ENCODE measurements around the gene USH1C. TPM values are rescaled to one million over a fixed set of nuclear protein-coding genes. Genes with fewer than 3 reads are reported as not detected.

The USH1C gene
- total RNA-seq, 4 donors from 2014 or later = 1.1 TPM; not detected in 3

GRCh38 chr11:17511571-17511970, 32.6 kb downstream of the USH1C start:
- Histone ChIP-seq H3K27ac (no peak overlapping the region), H3K4me3 (no peak overlapping the region), H3K9me3 (no peaks in the 10 kb centered on the region), H3K4me1 (peaks cover 0 to 17% (median 7%) of the 10 kb centered on the region in 3 donors), H3K36me3 (no peaks in the 10 kb centered on the region), H3K27me3 (no peaks in the 10 kb centered on the region)
- 14 to 30% methylated on average over 2 of the region's 3 CpGs for WGBS, 2 donors (ENCODE audit: low coverage in 1 of 2)
- no peak for TF ChIP-seq CTCF (IDR thresholded peaks at IDR 0.05)
- TF ChIP-seq POLR2A (IDR thresholded peaks at IDR 0.05) = no peak
- no peak for TF ChIP-seq EP300 (IDR thresholded peaks at IDR 0.05)
- TF ChIP-seq POLR2AphosphoS5 (IDR thresholded peaks at IDR 0.05) = no peak
- no peak for ATAC-seq

- 62 to 83% methylated on average over 2 to 3 of the region's 4 CpGs for WGBS, 2 donors (ENCODE audit: low coverage in 1 of 2)
- TF ChIP-seq POLR2AphosphoS5 (IDR thresholded peaks at IDR 0.05) (no peak), EP300 (IDR thresholded peaks at IDR 0.05) (no peak)
These were observed 33.6 kb downstream of the USH1C start for GRCh38 chr11:17510507-17511206.

DNA sequence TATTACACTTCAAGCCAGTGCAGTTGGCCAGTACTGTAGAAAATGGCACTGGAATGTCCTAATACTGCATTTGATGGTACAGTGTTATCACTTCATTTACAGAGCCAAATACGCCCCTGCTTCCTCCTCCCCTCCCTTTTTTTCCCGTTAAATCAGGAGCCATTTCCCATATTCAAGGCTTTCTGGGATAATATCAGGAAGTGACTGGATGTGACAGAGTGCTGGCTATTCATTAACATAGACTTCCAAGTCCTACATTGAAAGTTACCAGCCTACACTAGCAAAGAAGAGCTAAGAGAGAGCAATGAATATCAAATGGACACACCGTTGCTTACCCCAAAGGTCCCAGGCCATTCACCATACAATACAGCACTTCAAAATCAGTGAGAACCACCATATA, 35.4 kb downstream of the USH1C start:
- TF ChIP-seq CTCF (IDR thresholded peaks at IDR 0.05) = no peak
- no peak for TF ChIP-seq POLR2AphosphoS5 (IDR thresholded peaks at IDR 0.05)
- no peak for TF ChIP-seq POLR2A (IDR thresholded peaks at IDR 0.05)
- no peak for TF ChIP-seq EP300 (IDR thresholded peaks at IDR 0.05)
- no peak overlapping the region for H3K27ac ChIP-seq
- H3K4me1 ChIP-seq = peaks cover 0 to 23% (median 7%) of the 10 kb centered on the region in 3 donors
- no peak overlapping the region for H3K4me3 ChIP-seq
- ATAC-seq = peak; percentile 15
- 21% methylated on average over 2 of the region's 3 CpGs; no CpG with 5 or more reads in 1 of the 2 donors for WGBS, 2 donors (ENCODE audit: low coverage in 1 of 2)
- H3K27me3 ChIP-seq = no peaks in the 10 kb centered on the region
- no peaks in the 10 kb centered on the region for H3K9me3 ChIP-seq
- H3K36me3 ChIP-seq = no peaks in the 10 kb centered on the region

More at GRCh38 chr11:17510507-17511206, 33.6 kb downstream of the USH1C start:
- Histone ChIP-seq H3K4me3 (no peak overlapping the region), H3K9me3 (no peaks in the 10 kb centered on the region), H3K27ac (no peak overlapping the region), H3K4me1 (peaks cover 0 to 17% (median 7%) of the 10 kb centered on the region in 3 donors), H3K27me3 (no peaks in the 10 kb centered on the region), H3K36me3 (no peaks in the 10 kb centered on the region)
- ATAC-seq = no peak

DNA sequence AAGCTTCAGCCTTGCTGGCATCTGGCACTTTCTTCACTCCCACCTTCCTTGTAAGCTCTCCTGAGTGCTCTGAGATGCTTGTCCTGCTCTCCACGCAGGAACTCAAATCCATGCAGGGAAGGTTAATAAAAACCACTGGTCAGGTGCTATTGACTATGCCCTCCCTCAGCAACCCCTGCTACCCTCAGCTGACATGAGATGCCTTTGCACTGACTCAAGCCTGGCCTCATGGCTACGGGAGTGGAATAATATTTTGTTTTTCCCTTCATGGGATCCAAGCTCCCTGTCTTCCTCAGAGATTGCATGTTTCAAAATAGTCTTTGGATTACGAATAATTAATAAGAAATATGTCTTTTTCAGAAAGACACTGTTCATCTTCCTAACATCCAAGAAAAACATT, 35.9 kb downstream of the USH1C start:
- Histone ChIP-seq H3K9me3 (no peaks in the 10 kb centered on the region), H3K4me1 (peaks cover 0 to 23% (median 7%) of the 10 kb centered on the region in 3 donors), H3K36me3 (no peaks in the 10 kb centered on the region), H3K27me3 (no peaks in the 10 kb centered on the region), H3K27ac (peak overlapping the region in 1 of 4 donors; percentile 59), H3K4me3 (no peak overlapping the region)
- ATAC-seq = peak; percentile 42
- TF ChIP-seq POLR2A (IDR thresholded peaks at IDR 0.05) = no peak
- no peak for TF ChIP-seq POLR2AphosphoS5 (IDR thresholded peaks at IDR 0.05)
- TF ChIP-seq CTCF (IDR thresholded peaks at IDR 0.05) = no peak
- no peak for TF ChIP-seq EP300 (IDR thresholded peaks at IDR 0.05)
- WGBS, 2 donors (ENCODE audit: low coverage in 1 of 2) = 28 to 29% methylated on average over 2 to 3 of the region's 3 CpGs

DNA sequence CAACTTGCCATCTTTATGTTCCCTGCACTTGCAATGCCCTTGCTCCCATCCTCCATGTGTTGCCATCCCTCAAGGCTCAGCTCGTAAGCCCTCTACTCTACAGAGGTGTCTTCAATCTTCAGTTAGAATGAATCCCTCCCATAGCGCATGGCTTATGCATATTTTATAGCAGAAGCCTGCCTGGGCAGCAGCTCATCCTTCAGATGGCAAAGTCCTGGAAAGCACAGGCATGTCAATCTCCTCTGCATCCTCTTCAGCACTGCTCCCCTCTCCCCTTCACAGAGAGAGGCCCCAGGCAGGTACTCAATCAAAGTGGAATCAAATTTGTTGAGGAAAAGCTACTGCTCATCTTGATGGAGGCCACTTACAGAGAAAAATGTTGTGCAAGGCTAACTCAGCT, 36.4 kb downstream of the USH1C start:
- ATAC-seq = no peak
- WGBS, 2 donors (ENCODE audit: low coverage in 1 of 2) = 86 to 89% methylated on average over 2 of the region's 2 CpGs
- Histone ChIP-seq H3K4me1 (peaks cover 0 to 23% (median 7%) of the 10 kb centered on the region in 3 donors), H3K36me3 (no peaks in the 10 kb centered on the region), H3K9me3 (no peaks in the 10 kb centered on the region), H3K27ac (peak overlapping the region in 1 of 4 donors; percentile 59), H3K27me3 (no peaks in the 10 kb centered on the region), H3K4me3 (no peak overlapping the region)
- no peak for TF ChIP-seq POLR2AphosphoS5 (IDR thresholded peaks at IDR 0.05)
- no peak for TF ChIP-seq POLR2A (IDR thresholded peaks at IDR 0.05)
- TF ChIP-seq EP300 (IDR thresholded peaks at IDR 0.05) = no peak
- TF ChIP-seq CTCF (IDR thresholded peaks at IDR 0.05) = no peak

Measured in gastroesophageal sphincter (tissue), 4 donors.